NAMALWA (cell line): Measurements from ENCODE around the gene UGT1A8.
A peak's percentile ranks its signal among the peaks of the same experiment; 100 is the strongest.
"Not testable (repeated sequence)": the region's sequence is repeated elsewhere in the genome, so short reads cannot be mapped to it uniquely, and the experiment has no call there.

Experiments
- DNase-seq: peaks from one replicate; pipeline ENCODE4 v3.0.0-alpha.2; 2015; ENCODE audit warnings: low spot score

Gene UGT1A8

DNA sequence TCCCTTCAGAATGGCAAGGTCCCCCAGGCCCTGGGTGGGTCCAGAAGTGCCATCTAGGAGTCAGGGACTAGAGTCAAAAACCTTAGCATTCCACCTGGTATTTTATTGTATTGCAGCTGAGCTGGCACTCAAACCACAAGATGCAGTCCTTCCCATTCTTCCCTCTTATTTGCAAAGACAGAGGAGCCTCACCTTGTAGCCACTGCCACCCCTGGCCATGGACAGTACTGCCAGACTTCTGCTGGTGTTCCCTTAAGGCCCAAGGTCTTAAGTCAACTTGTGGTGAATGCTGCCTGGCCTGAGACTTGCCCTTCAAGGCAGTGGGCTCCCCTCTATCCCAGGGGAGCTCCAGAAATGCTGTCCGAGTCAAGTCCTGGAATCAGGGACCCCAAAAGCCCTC, 25.7 kb downstream of the UGT1A8 start:
- peak; percentile 5 for DNase-seq

DNA sequence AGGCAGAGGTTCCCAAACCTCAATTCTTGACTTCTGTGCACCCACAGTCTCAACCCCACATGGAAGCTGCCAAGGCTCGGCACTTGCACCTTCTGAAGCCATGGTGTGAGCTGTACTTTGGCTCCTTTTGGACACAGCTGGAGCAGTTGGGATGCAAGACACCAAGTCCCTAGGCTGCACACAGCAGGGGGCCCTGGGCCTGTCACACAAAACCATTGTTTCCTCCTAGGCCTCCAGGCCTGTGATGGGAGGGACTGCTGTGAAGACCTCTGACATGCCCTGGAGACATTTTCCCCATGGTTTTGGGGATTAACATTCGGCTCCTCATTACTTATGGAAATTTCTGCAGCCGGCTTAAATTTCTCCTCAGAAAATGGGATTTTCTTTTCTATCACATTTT, 28.6 kb downstream of the UGT1A8 start:
- not testable (repeated sequence) for DNase-seq

DNA sequence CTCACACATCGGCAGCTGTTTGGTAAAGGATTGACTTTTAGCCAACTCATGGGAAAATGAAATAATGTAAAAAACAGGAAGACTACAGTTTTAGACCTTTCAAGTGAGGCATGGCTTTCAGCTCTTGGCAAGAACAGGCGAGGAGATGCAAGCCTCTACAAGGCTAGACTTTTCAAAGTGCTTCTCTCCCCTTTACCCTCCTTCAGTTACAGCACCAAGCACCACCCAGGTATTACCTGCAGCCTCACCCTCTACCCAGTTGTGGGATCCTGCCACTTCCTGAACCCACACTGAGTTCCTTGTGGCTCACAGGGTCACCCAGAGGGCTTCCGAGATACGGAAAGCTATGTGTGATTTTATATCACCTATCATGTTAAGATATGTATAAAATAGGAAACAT, 33.5 kb downstream of the UGT1A8 start:
- no peak for DNase-seq

DNA sequence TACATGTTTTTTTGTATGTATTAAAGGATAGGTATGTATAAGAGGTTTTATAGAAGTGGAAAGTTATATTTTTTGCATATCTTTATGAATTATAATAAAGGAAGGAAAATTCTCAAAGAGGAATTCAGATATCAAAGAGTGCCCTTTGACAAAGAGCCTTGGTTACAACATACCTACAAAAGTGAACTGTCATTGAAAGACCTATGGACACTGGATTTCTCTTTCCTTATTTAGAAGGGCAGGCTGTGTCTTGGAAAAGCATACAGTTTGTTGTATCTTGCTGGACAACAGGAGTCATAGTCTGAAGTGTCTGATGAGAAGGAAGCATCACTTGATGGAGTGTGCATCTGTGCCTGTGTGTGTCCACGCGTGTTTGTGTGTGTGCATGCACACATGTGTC, 34.0 kb downstream of the UGT1A8 start:
- DNase-seq: no peak

DNA sequence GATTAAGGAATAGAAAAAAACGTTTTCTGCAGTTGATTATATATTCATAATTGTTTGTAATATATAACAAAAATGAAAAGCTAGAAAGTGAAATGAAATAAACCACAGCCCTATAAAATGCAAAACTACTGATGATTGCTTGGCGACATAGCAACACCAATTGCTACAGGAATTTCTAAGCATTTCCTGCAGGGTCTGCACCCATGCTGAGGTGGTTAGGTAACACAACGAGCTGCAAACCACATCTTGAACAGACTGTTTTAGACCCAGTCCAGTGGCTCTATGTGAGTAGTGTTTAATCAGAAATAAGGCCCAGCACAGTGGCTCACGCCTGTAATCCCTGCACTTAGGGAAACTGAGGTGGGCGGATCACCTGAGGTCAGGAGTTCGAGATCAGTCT, 37.1 kb downstream of the UGT1A8 start:
- DNase-seq: no peak

DNA sequence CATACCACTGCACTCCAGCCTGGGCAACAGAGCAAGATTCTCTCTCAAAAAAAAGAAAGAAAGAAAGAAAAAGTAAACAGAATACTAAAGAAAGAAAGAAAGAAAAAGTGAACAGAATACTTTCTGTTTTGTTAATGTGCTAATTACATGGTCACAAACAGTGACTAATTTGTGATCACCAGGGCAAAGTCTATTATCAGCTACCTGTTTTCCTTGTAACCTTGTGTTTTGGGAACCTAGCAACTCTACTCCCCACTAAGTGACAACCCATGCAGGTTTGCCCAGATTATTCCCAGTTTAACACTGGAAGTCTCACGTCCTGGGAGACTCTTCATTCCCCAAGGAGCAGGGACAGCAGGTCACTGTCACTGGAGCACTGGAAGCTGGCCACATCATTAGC, 37.6 kb downstream of the UGT1A8 start:
- DNase-seq: no peak

DNA sequence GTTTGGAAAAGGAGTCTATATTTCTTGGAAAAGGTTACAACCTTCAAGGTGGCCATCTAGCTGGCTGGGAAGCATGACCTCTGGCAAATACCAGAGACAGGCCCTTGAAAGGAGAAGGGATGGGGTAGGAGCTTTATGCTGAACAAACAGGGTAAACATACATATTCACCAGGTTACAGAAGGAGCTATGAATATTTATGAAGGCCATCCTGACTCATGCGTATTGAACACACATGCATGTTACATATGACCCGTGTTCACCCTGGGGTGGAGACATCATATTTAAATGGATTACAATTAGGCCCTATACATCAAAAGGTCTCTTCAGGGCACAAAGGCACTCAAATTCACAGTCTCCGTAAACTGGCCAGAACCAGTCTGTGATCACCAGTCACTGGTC, 38.5 kb downstream of the UGT1A8 start:
- DNase-seq: not testable (repeated sequence)

DNA sequence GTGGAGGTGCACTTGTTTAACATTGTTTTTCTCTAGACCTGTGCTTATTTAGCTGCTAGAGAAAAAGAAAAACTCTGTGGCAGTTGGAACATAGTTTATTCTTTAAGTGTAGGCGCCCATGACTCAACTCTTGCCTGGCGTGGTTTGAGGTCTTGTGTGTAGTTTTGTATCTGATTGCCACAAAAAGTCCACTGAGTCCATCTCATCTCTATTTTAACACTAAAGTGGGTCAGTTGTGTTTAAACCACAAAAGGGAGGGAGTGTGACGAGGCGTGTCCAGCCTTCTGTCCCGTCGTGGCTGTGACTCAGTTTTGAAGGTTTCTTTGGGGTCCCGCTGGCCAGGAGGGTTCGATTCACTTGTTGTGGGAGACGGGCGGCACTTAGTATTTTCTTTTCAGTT, 39.0 kb downstream of the UGT1A8 start:
- no peak for DNase-seq

DNA sequence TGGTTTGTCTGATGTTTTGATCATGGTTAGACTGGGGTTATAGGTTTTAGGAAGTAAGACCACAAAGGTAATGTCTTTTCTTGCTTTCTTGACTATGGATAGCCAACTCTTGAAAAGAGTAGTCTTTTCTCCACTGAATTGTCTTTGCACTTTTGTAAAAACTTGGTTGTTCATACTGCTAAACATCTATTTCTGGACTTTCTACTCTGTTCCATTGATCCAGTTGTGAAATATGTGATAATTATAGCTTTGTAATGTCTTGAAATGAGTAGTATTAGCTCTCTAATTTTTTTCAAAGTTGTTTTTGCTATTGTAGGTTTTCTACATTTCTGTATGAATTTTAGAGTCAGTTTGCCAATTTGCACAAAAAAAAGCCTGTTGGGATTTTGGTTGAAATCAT, 41.2 kb downstream of the UGT1A8 start:
- DNase-seq: no peak

DNA sequence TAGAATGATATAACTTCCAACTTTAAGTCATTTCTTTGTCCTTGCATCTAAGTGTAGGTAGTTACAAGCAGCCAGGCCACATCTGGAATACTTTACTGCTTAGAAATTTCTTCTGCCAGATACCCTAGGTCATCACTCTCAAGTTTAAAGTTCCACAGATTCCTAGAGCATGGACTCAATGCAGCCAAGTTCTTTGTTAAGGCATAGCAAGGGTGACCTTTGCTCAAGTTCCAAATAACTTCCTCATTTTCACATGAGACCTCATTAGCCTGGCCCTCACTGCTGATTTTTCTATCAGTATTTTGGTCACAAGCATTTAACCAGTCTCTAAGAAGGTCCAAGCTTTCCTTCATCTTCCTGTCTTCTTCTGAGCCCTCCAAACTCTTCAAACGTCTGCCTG, 46.5 kb downstream of the UGT1A8 start:
- no peak for DNase-seq

DNA sequence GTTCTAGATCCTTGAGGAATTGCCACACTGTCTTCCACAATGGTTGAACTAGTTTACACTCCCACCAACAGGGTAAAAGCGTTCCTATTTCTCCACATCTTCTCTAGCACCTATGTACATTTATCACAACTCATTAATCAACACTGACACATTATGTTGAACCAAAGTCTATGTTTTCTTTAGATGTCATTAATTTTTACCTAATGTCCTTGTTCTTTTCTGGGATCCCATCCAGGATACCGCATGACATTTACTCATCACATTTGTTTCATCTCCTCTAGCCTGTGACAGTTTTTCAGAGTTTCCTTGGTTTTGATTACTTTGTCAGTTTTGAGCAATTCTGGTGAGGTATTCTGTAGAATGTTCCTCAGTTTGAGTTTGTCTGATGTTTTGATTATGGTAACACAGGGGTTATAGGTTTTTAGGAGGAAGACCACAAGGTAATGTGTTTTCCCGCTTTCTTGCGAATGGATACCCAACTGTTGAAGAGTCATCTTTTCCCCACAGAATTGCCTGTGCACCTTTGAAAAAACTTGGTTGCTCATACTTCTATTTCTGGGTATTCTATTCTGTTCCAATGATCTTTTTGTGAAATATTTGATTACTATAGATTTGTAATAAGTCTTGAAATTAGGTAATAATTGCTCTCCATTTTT, 51.3 kb downstream of the UGT1A8 start:
- no peak for DNase-seq

DNA sequence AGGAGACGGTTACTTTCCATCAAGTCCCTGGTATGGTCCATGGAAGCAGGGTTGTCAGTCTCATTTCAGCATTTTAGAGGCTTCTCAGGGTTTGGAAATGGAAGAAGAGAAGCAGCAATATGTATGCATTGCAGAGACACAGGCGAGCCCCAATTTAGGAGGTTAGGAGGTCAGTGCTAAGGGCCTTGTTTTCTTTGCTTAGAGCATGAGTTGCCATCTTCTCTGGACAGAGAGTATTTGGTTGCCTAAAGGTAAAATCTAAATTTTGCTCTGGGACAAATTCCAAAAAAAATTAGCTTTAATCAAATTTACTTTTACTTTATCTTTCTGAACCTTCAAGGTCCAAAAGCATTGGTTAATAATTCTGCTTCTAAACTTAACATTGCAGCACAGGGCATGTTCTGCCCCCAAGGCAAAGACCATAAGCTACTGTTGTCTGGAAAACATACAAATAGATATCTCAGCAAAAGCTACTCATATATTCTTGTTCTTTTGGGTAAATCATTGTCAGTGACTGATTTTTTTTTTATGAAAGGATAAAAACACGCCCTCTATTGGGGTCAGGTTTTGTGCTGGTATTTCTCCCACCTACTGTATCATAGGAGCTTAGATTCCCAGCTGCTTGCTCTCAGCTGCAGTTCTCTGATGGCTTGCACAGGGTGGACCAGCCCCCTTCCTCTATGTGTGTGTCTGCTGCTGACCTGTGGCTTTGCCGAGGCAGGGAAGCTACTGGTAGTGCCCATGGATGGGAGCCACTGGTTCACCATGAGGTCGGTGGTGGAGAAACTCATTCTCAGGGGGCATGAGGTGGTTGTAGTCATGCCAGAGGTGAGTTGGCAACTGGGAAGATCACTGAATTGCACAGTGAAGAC, 54.1 kb downstream of the UGT1A8 start, which contains the start of gene UGT1A9:
Gene UGT1A9, plus strand, starts transcription at position 609 of the 872 bp plus-strand sequence. Its CDS starts 37 bp downstream, at position 646.
- DNase-seq: no peak

DNA sequence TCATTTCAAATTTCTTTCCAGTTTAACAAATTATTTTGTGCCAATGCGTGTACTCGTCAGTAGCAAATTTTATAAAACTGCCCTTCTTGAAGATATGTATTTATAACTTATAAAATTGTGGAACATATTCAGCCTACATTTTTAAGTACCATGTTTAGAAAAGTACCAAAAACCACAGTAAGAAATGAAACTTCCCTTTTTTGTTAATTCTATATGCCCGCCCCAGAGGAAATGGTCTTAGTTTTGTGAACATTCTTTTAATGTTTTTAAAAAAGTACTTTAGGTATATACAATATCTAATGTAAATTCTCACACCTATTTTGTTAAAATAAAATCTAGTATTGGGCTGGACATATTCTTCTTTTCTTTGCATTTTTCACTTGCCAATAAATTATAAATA, 55.5 kb downstream of the UGT1A8 start:
- no peak for DNase-seq

DNA sequence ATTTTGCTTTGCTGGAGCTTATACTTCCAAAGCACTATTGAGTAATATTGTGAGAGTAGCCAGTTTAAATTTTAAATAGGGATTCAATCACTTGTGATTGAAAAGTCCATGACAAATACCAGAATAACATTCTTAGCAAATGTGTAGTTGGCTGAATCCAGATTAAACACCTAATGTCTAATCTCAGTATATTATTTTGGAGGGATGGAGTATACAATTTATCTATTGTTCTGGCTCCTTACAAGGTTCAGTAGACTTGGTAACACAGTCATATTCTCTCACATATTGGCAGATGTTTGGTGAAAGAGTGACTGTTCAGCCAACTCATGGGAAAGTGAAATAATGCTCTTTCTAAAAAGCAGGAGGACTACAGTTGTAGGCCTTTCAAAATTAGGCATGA, 56.5 kb downstream of the UGT1A8 start:
- DNase-seq: no peak

DNA sequence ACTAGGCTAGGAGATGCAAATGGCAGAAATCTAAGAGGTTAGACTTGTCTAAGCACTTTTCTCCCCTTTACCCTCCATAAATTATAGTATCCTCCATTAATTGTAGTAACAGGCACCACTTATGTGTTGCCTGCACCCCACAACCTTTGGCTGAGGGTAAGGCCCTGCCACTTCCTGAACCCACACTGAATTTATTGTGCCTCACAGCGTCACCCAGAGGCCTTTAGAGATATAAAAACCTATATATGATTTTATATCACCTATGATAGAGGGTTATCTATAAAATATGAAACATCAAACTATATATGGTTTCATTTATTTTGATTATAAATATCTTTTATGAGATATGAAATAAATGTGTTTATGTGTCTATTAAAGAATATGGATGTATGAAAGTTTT, 56.9 kb downstream of the UGT1A8 start:
- DNase-seq: peak; percentile 6

DNA sequence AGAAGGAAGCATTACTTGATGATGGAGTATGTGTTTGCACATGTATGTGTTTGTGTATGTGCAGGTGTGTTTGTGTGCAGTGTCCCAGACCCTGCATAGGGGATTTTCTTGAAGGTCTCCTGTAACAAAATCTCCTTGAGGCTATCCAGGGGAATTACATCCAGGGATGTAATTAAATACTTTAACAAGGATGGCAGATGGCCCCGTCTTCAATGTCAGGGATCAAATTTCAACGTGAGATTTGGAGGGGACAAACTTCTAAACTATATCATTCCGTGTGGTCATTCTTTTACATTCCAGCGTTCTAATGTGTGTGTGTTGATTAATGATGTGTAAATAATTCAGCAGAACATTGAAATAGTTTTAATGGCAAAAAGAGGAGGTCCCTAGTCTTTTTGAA, 57.6 kb downstream of the UGT1A8 start:
- DNase-seq: peak; percentile 6

DNA sequence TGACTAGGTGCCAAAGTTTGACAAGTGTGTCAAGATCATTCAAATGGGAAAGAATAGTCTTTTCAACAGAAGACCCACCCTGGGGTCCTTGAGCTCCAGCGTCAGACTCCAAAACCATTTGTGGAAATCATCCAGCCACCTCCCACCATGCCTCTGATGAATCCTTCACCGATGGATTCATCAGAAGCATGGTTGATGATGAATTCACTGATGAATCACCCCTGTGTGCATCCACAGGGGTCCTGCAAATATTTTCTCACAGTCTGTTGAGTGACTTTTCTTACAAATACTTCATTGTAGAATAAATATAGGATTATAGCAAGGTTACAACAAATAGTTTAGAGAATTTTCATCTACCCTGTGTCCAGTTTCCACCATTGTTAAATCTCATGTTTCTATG, 58.6 kb downstream of the UGT1A8 start:
- no peak for DNase-seq

DNA sequence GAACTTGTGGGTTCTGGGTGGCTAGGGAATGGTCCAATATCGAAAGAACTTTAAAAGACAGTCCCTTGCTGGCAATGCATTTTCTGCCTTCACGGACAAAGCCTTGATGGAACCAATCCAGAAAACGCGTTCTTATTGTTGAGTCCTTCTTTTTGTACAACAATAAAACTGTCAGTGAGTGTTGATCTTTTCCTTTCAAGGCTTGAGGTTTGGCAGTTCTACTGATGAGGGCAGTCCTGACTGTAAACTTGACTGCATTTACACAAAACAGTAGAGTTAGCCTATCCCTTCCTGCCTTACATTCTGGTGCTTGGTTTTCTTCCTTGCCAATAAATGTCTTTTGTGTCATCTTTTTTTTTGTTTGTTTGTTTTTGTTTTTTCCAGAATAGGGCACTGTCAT, 61.8 kb downstream of the UGT1A8 start:
- no peak for DNase-seq

DNA sequence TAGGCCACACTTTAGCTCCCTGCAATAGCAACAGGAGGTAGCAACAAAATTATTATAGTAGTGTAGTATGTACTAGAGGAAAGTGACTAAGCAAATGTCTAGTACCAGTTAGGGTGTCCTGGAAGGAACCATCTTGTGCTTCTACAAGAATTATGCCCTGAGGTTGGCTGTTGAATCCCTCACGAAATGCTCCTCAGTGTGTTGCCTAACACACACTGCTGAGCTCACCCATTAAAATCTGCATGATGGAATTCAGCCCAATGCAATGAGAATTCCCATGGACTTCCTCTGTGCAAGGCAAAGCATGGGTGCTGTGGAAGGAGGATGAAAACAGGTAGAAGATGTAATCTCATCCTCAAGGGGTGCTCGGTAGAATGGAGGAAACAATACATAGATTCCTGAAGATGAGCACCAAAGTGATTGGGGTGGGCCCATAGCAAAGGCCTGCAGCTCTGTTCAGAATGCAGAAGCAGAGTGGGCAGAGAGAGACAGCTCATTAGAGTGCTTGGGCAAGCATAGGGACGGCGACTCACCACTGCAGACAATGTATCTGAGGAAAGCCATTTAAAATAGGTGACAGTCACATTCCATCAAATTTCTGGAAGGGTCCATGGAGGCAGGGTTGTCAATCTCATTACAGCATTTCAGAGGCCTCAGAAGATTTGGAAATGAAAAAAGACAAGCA, 63.1 kb downstream of the UGT1A8 start:
- no peak for DNase-seq

DNA sequence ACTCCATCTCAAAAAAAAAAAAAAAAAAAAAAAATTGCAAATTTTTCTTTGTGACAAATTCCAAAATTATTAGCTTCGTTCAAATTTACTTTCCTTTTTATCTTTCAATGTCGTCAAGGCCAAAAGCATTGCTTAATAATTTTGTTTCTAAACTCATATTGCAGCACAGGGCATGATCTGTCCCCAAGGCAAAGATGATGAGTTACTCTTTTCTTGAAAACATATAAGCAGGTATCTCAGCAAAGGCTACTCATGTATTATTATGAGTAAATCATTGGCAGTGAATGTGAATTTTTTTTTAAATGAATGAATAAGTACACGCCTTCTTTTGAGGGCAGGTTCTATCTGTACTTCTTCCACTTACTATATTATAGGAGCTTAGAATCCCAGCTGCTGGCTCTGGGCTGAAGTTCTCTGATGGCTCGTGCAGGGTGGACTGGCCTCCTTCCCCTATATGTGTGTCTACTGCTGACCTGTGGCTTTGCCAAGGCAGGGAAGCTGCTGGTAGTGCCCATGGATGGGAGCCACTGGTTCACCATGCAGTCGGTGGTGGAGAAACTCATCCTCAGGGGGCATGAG, 64.2 kb downstream of the UGT1A8 start, which contains the start of gene UGT1A7:
Gene UGT1A7, plus strand, starts transcription at position 381 of the 579 bp plus-strand sequence. Its CDS starts 37 bp downstream, at position 418.
- DNase-seq: no peak

DNA sequence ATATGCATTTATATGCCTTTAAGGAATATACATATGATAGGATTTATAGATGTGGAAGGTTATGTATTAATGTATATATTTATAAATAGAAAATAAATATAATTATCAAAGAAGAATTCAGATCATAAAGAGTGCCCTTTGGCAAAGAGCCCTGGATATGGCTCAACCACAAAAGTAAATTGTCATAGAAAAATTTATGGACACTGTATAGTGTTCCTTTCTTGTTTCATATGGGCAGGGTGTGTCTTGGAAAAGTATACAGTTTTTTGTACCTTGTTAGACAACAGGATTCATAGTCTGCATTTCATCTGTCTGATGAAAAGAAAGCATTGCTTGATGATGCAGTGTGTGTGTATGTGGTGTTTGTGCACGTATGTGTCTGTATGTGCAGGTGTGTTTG, 67.2 kb downstream of the UGT1A8 start:
- DNase-seq: no peak

DNA sequence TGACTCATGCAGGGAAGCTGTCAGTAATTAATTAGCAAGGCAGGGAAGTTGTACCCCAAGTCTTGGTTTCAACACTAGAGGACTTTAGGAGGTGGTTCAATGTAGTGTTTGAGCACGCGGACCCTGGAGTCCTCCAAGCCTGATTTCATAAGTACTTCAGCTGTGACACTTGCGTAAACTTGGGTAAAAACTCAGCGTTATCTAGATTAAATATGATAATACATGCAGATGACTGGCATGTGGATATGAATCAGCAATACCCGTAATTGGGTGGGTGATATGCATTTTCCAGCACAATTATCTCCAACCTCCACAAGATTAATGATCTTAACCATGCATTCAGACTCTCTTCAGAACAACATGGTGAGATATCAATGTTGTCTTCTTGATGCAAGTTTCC, 69.5 kb downstream of the UGT1A8 start:
- DNase-seq: no peak
